ENCODE data around the gene SPON1.

The SPON1 gene

GRCh38 chr11:14095882-14096281, 133.4 kb downstream of the SPON1 start:
- Histone ChIP-seq H2AFZ (ENCODE audit: low read depth, low read length) (no peak overlapping the region), H3K27me3 (ENCODE audit: insufficient read depth, low read length) (no peaks in the 10 kb centered on the region), H3K36me3 (ENCODE audit: insufficient read depth, low read length) (no peaks in the 10 kb centered on the region), H3K4me3 (ENCODE audit: low read length) (no peak overlapping the region), H3K9me3 (ENCODE audit: low read length) (no peaks in the 10 kb centered on the region), H3K4me1 (ENCODE audit: insufficient read depth, low read length) (no peaks in the 10 kb centered on the region)

- Histone ChIP-seq H3K27me3 (ENCODE audit: insufficient read depth, low read length) (no peaks in the 10 kb centered on the region), H3K36me3 (ENCODE audit: insufficient read depth, low read length) (no peaks in the 10 kb centered on the region), H2AFZ (ENCODE audit: low read depth, low read length) (no peak overlapping the region), H3K9me3 (ENCODE audit: low read length) (no peaks in the 10 kb centered on the region), H3K4me3 (ENCODE audit: low read length) (no peak overlapping the region), H3K4me1 (ENCODE audit: insufficient read depth, low read length) (no peaks in the 10 kb centered on the region)
Measured at GRCh38 chr11:14096606-14097005, 134.1 kb downstream of the SPON1 start.

- Histone ChIP-seq H3K27me3 (ENCODE audit: insufficient read depth, low read length) (peaks cover 2% of the 10 kb centered on the region), H3K4me3 (ENCODE audit: low read length) (no peak overlapping the region), H3K4me1 (ENCODE audit: insufficient read depth, low read length) (no peaks in the 10 kb centered on the region), H3K9me3 (ENCODE audit: low read length) (no peaks in the 10 kb centered on the region), H3K36me3 (ENCODE audit: insufficient read depth, low read length) (no peaks in the 10 kb centered on the region), H2AFZ (ENCODE audit: low read depth, low read length) (no peak overlapping the region)
Measured at GRCh38 chr11:14101388-14101787, 138.9 kb downstream of the SPON1 start.

GRCh38 chr11:14102766-14103165, 140.2 kb downstream of the SPON1 start:
- Histone ChIP-seq H3K9me3 (ENCODE audit: low read length) (no peaks in the 10 kb centered on the region), H3K36me3 (ENCODE audit: insufficient read depth, low read length) (no peaks in the 10 kb centered on the region), H3K27me3 (ENCODE audit: insufficient read depth, low read length) (peaks cover 2% of the 10 kb centered on the region), H2AFZ (ENCODE audit: low read depth, low read length) (no peak overlapping the region), H3K4me3 (ENCODE audit: low read length) (no peak overlapping the region), H3K4me1 (ENCODE audit: insufficient read depth, low read length) (peaks cover 5% of the 10 kb centered on the region)

- H3K27me3 ChIP-seq (ENCODE audit: insufficient read depth, low read length) = peaks cover 2% of the 10 kb centered on the region
- H3K4me3 ChIP-seq (ENCODE audit: low read length) = no peak overlapping the region
- H3K36me3 ChIP-seq (ENCODE audit: insufficient read depth, low read length) = no peaks in the 10 kb centered on the region
- H2AFZ ChIP-seq (ENCODE audit: low read depth, low read length) = no peak overlapping the region
- H3K4me1 ChIP-seq (ENCODE audit: insufficient read depth, low read length) = peaks cover 5% of the 10 kb centered on the region
- H3K9me3 ChIP-seq (ENCODE audit: low read length) = no peaks in the 10 kb centered on the region
Measured at GRCh38 chr11:14105446-14105845, 142.9 kb downstream of the SPON1 start.

- Histone ChIP-seq H3K9me3 (ENCODE audit: low read length) (no peaks in the 10 kb centered on the region), H3K27me3 (ENCODE audit: insufficient read depth, low read length) (peaks cover 2% of the 10 kb centered on the region), H3K36me3 (ENCODE audit: insufficient read depth, low read length) (no peaks in the 10 kb centered on the region), H2AFZ (ENCODE audit: low read depth, low read length) (no peak overlapping the region), H3K4me1 (ENCODE audit: insufficient read depth, low read length) (peaks cover 5% of the 10 kb centered on the region), H3K4me3 (ENCODE audit: low read length) (no peak overlapping the region)
Measured at GRCh38 chr11:14106303-14107049, 144.0 kb downstream of the SPON1 start.

GRCh38 chr11:14107050-14107430, 144.5 kb downstream of the SPON1 start:
- H3K36me3 ChIP-seq (ENCODE audit: insufficient read depth, low read length) = no peaks in the 10 kb centered on the region
- no peaks in the 10 kb centered on the region for H3K9me3 ChIP-seq (ENCODE audit: low read length)
- H3K4me3 ChIP-seq (ENCODE audit: low read length) = no peak overlapping the region
- peaks cover 5% of the 10 kb centered on the region for H3K4me1 ChIP-seq (ENCODE audit: insufficient read depth, low read length)
- no peak overlapping the region for H2AFZ ChIP-seq (ENCODE audit: low read depth, low read length)
- peaks cover 2% of the 10 kb centered on the region for H3K27me3 ChIP-seq (ENCODE audit: insufficient read depth, low read length)

GRCh38 chr11:14109742-14110141, 147.2 kb downstream of the SPON1 start:
- Histone ChIP-seq H3K4me3 (ENCODE audit: low read length) (no peak overlapping the region), H3K36me3 (ENCODE audit: insufficient read depth, low read length) (no peaks in the 10 kb centered on the region), H3K4me1 (ENCODE audit: insufficient read depth, low read length) (peaks cover 5% of the 10 kb centered on the region), H3K9me3 (ENCODE audit: low read length) (no peaks in the 10 kb centered on the region), H3K27me3 (ENCODE audit: insufficient read depth, low read length) (no peaks in the 10 kb centered on the region), H2AFZ (ENCODE audit: low read depth, low read length) (no peak overlapping the region)

- Histone ChIP-seq H3K9me3 (ENCODE audit: low read length) (no peaks in the 10 kb centered on the region), H2AFZ (ENCODE audit: low read depth, low read length) (no peak overlapping the region)
Measured at GRCh38 chr11:14110629-14111028, 148.1 kb downstream of the SPON1 start.

GRCh38 chr11:14111496-14111895, 149.0 kb downstream of the SPON1 start:
- Histone ChIP-seq H3K9me3 (ENCODE audit: low read length) (no peaks in the 10 kb centered on the region), H3K4me1 (ENCODE audit: insufficient read depth, low read length) (peaks cover 5% of the 10 kb centered on the region), H3K4me3 (ENCODE audit: low read length) (no peak overlapping the region), H3K36me3 (ENCODE audit: insufficient read depth, low read length) (no peaks in the 10 kb centered on the region), H3K27me3 (ENCODE audit: insufficient read depth, low read length) (no peaks in the 10 kb centered on the region), H2AFZ (ENCODE audit: low read depth, low read length) (no peak overlapping the region)

More at GRCh38 chr11:14110629-14111028, 148.1 kb downstream of the SPON1 start:
- H3K27me3 ChIP-seq (ENCODE audit: insufficient read depth, low read length) = no peaks in the 10 kb centered on the region
- H3K4me1 ChIP-seq (ENCODE audit: insufficient read depth, low read length) = peaks cover 5% of the 10 kb centered on the region
- H3K36me3 ChIP-seq (ENCODE audit: insufficient read depth, low read length) = no peaks in the 10 kb centered on the region
- no peak overlapping the region for H3K4me3 ChIP-seq (ENCODE audit: low read length)

- Histone ChIP-seq H3K4me3 (ENCODE audit: low read length) (no peak overlapping the region), H3K4me1 (ENCODE audit: insufficient read depth, low read length) (no peaks in the 10 kb centered on the region), H3K36me3 (ENCODE audit: insufficient read depth, low read length) (no peaks in the 10 kb centered on the region), H3K27me3 (ENCODE audit: insufficient read depth, low read length) (no peaks in the 10 kb centered on the region), H3K9me3 (ENCODE audit: low read length) (no peaks in the 10 kb centered on the region), H2AFZ (ENCODE audit: low read depth, low read length) (no peak overlapping the region)
Measured at GRCh38 chr11:14112721-14113120, 150.2 kb downstream of the SPON1 start.

- Histone ChIP-seq H3K36me3 (ENCODE audit: insufficient read depth, low read length) (no peaks in the 10 kb centered on the region), H3K27me3 (ENCODE audit: insufficient read depth, low read length) (no peaks in the 10 kb centered on the region), H3K9me3 (ENCODE audit: low read length) (no peaks in the 10 kb centered on the region), H3K4me1 (ENCODE audit: insufficient read depth, low read length) (no peaks in the 10 kb centered on the region), H2AFZ (ENCODE audit: low read depth, low read length) (no peak overlapping the region), H3K4me3 (ENCODE audit: low read length) (no peak overlapping the region)
Measured at GRCh38 chr11:14114269-14114668, 151.7 kb downstream of the SPON1 start.

- Histone ChIP-seq H3K4me1 (ENCODE audit: insufficient read depth, low read length) (no peaks in the 10 kb centered on the region), H2AFZ (ENCODE audit: low read depth, low read length) (no peak overlapping the region), H3K36me3 (ENCODE audit: insufficient read depth, low read length) (no peaks in the 10 kb centered on the region), H3K27me3 (ENCODE audit: insufficient read depth, low read length) (no peaks in the 10 kb centered on the region), H3K4me3 (ENCODE audit: low read length) (no peak overlapping the region), H3K9me3 (ENCODE audit: low read length) (no peaks in the 10 kb centered on the region)
Measured at GRCh38 chr11:14114786-14115185, 152.3 kb downstream of the SPON1 start.

GRCh38 chr11:14117632-14118031, 155.1 kb downstream of the SPON1 start:
- Histone ChIP-seq H3K4me3 (ENCODE audit: low read length) (no peak overlapping the region), H3K27me3 (ENCODE audit: insufficient read depth, low read length) (no peaks in the 10 kb centered on the region), H3K9me3 (ENCODE audit: low read length) (no peaks in the 10 kb centered on the region), H3K36me3 (ENCODE audit: insufficient read depth, low read length) (no peaks in the 10 kb centered on the region), H3K4me1 (ENCODE audit: insufficient read depth, low read length) (no peaks in the 10 kb centered on the region), H2AFZ (ENCODE audit: low read depth, low read length) (no peak overlapping the region)

Data from neuron (in vitro differentiated cells).